IMR-90 (cell line): Measurements from ENCODE around the gene FAM83G. TPM values are rescaled to one million over a fixed set of nuclear protein-coding genes. Genes with fewer than 3 reads are reported as not detected.

ENCODE experiments used
- ATAC-seq: fragments of 200-7000 bp; cut with Tn5 transposase; 2 replicates; pipeline ENCODE4 v1.9.1; 2020; ENCODE audit warnings: low read depth, mild to moderate bottlenecking, moderate library complexity
- BruUV-seq: library from RNA; stranded (reverse); fragments of 400-500 nt; replicated peaks from 2 replicates; lab custom pipeline; 2021; lab: Mats Ljungman, UMichigan
- CTCF ChIA-PET: fragments of 300-600 bp; formaldehyde crosslinking; extraction: SDS; loops from one replicate; lab custom pipeline; 2021; ENCODE audit warnings: antibody characterized with exemption; lab: Yijun Ruan, JAX
- POLR2A ChIA-PET: fragments of 300-600 bp; sonication (Branson Sonifier 250); formaldehyde crosslinking; loops from one replicate; lab custom pipeline; 2022; ENCODE audit warnings: antibody characterized with exemption; ENCODE audit not compliant: unreplicated experiment; lab: Charles Lee
- DNase-seq: peaks from one replicate; pipeline ENCODE4 v3.0.0; 2013
- H2AFZ ChIP-seq: replicated peaks from 2 replicates; pipeline ENCODE3; 2013; ENCODE audit warnings: low read length, mild to moderate bottlenecking; ENCODE audit not compliant: poor library complexity
- H2AK5ac ChIP-seq: 2 replicates; pipeline ENCODE4 v1.6.1; 2013; ENCODE audit warnings: low read depth, low read length, inconsistent platforms
- H2AK9ac ChIP-seq: replicated peaks from 2 replicates; pipeline ENCODE3; 2013; ENCODE audit warnings: mild to moderate bottlenecking, low read depth, low read length, moderate library complexity; ENCODE audit not compliant: poor library complexity
- H2BK120ac ChIP-seq: 2 replicates; pipeline ENCODE4 v1.6.1; 2013; ENCODE audit warnings: low read depth, low read length, inconsistent platforms
- H2BK15ac ChIP-seq: 3 replicates; pipeline ENCODE4 v1.6.1; 2013; ENCODE audit warnings: low read depth, low read length, inconsistent platforms
- H2BK20ac ChIP-seq: 2 replicates; pipeline ENCODE4 v1.6.1; 2013; ENCODE audit warnings: low read depth, mild to moderate bottlenecking, inconsistent platforms, low read length, moderate library complexity
- H2BK5ac ChIP-seq: 2 replicates; pipeline ENCODE4 v1.6.1; 2013; ENCODE audit warnings: mild to moderate bottlenecking, low read depth, low read length, inconsistent platforms; ENCODE audit not compliant: poor library complexity, severe bottlenecking
- H3K14ac ChIP-seq: replicated peaks from 2 replicates; pipeline ENCODE4 v1.6.1; 2013; ENCODE audit warnings: low read depth, low read length, inconsistent platforms
- H3K18ac ChIP-seq: 2 replicates; pipeline ENCODE4 v1.6.1; 2013; ENCODE audit warnings: low read depth, low read length, control low read depth
- H3K23ac ChIP-seq: 2 replicates; pipeline ENCODE4 v1.6.1; 2013; ENCODE audit warnings: low read depth, low read length, inconsistent platforms
- H3K27ac ChIP-seq: 2 replicates; pipeline ENCODE4 v1.5.1; 2013; ENCODE audit warnings: mild to moderate bottlenecking, control low read depth, low read length; ENCODE audit not compliant: insufficient read depth
- H3K27me3 ChIP-seq: 2 replicates; pipeline ENCODE4 v1.6.1; 2013; ENCODE audit warnings: low read length; ENCODE audit not compliant: control insufficient read depth, insufficient read depth
- H3K36me3 ChIP-seq: 2 replicates; pipeline ENCODE4 v1.6.1; 2013; ENCODE audit warnings: low read length, mixed read lengths; ENCODE audit not compliant: control insufficient read depth, insufficient read depth
- H3K4ac ChIP-seq: 2 replicates; pipeline ENCODE4 v1.6.1; 2013; ENCODE audit warnings: low read depth, low read length, inconsistent platforms
- H3K4me1 ChIP-seq: 2 replicates; pipeline ENCODE4 v1.6.1; 2013; ENCODE audit warnings: low read length, mixed read lengths; ENCODE audit not compliant: control insufficient read depth, insufficient read depth
- H3K4me2 ChIP-seq: 2 replicates; pipeline ENCODE4 v1.6.1; 2013; ENCODE audit warnings: low read depth, mild to moderate bottlenecking, control low read depth, low read length, moderate library complexity
- H3K4me3 ChIP-seq: 2 replicates; pipeline ENCODE4 v1.5.1; 2013; ENCODE audit warnings: low read depth, mild to moderate bottlenecking, control low read depth, low read length, moderate library complexity; ENCODE audit not compliant: insufficient read depth
- H3K56ac ChIP-seq: 2 replicates; pipeline ENCODE4 v1.6.1; 2013; ENCODE audit warnings: low read length, inconsistent platforms; ENCODE audit not compliant: insufficient read depth; ENCODE audit errors: extremely low read depth
- H3K79me1 ChIP-seq, 2 experiments: 2 replicates each; pipeline ENCODE4 v1.6.1; 2013; ENCODE audit warnings: low read length in 2 of 2, inconsistent platforms in 1 of 2, low read depth in 1 of 2
- H3K9ac ChIP-seq: 2 replicates; pipeline ENCODE4 v1.6.1; 2013; ENCODE audit warnings: low read depth, low read length, control low read depth
- H3K9me1 ChIP-seq: 2 replicates; pipeline ENCODE4 v1.6.1; 2013; ENCODE audit warnings: low read length, inconsistent platforms; ENCODE audit not compliant: insufficient read depth
- H3K9me3 ChIP-seq: 2 replicates; pipeline ENCODE4 v1.6.1; 2013; ENCODE audit warnings: low read length; ENCODE audit not compliant: control insufficient read depth, insufficient read depth
- H4K20me1 ChIP-seq: 2 replicates; pipeline ENCODE4 v1.6.1; 2013; ENCODE audit warnings: low read length, inconsistent platforms; ENCODE audit not compliant: insufficient read depth
- H4K5ac ChIP-seq: 2 replicates; pipeline ENCODE4 v1.6.1; 2013; ENCODE audit warnings: mild to moderate bottlenecking, low read depth, low read length, control low read depth
- H4K8ac ChIP-seq, 2 experiments: 2 replicates each; pipeline ENCODE4 v1.6.1; 2013; ENCODE audit warnings: low read depth in 2 of 2, low read length in 2 of 2, control low read depth in 1 of 2, inconsistent platforms in 1 of 2
- H4K91ac ChIP-seq: 2 replicates; pipeline ENCODE4 v1.6.1; 2013; ENCODE audit warnings: low read depth, low read length, inconsistent platforms; ENCODE audit not compliant: insufficient read depth
- CHD1 ChIP-seq: IDR thresholded peaks from 2 replicates; pipeline ENCODE4 v1.6.1; 2012; ENCODE audit warnings: low read depth, low read length, improper control_type of control experiment
- CTCF ChIP-seq: conservative IDR thresholded peaks from 2 replicates; pipeline ENCODE4 v1.5.1; 2012; ENCODE audit warnings: mild to moderate bottlenecking, low read depth, low read length, improper control_type of control experiment
- ELK1 ChIP-seq: fragments of 150-350 bp; IDR thresholded peaks from 2 replicates; pipeline ENCODE4 v1.6.1; 2016; ENCODE audit warnings: low read depth, mild to moderate bottlenecking, low read length, moderate library complexity, borderline replicate concordance
- FOS ChIP-seq: fragments of 150-350 bp; IDR thresholded peaks from 2 replicates; pipeline ENCODE4 v1.6.1; 2016; ENCODE audit warnings: low read depth, low read length
- NFE2L2 ChIP-seq: fragments of 150-350 bp; IDR thresholded peaks from 2 replicates; pipeline ENCODE4 v1.6.1; 2016; ENCODE audit warnings: low read depth, mild to moderate bottlenecking, low read length
- POLR2A ChIP-seq: IDR thresholded peaks from 2 replicates; pipeline ENCODE4 v1.6.1; 2012; ENCODE audit warnings: mild to moderate bottlenecking, low read depth, low read length
- RFX5 ChIP-seq: IDR thresholded peaks from 2 replicates; pipeline ENCODE4 v1.8.0; 2012; ENCODE audit warnings: low read depth, mild to moderate bottlenecking, low read length, moderate library complexity
- WGBS, 2 experiments: methylation state at CpG; one replicate each; pipeline versions ENCODE4 v1.1.5 to v1.1.7; 2013; ENCODE audit warnings: missing lambda C conversion rate in 2 of 2; ENCODE audit not compliant: insufficient read length in 1 of 2; ENCODE audit errors: extremely low coverage in 2 of 2; 5-methylcytosine and 5-hydroxymethylcytosine counted together
- dilution Hi-C: fragments of 300-500 bp; cut with HindIII; formaldehyde crosslinking; loops from one replicate; pipeline ENCODE4 v1.14.3; 2018; ENCODE audit warnings: low sequenced_read_pairs; ENCODE audit not compliant: unreplicated experiment
- in situ Hi-C: fragments of 300-500 bp; cut with MboI; formaldehyde crosslinking; loops from 3 replicates; pipeline ENCODE4 v1.14.3; 2019; ENCODE audit warnings: low sequenced_read_pairs, inconsistent platforms, mixed read lengths
- intact Hi-C: fragments of 100-400 bp; cut with micrococcal nuclease; formaldehyde crosslinking; loops from 2 replicates; pipeline ENCODE4 v1.10.0; 2022
- polyA plus RNA-seq, 3 experiments: library from polyadenylated mRNA; depleted of rRNA; stranded (reverse); fragments of >200 nt; gene quantifications; 2 replicates each; pipeline ENCODE4 v1.2.3, GENCODE V29; 2012; ENCODE audit warnings: low replicate concordance in 1 of 3
- total RNA-seq: library from RNA; depleted of rRNA; stranded (reverse); fragments of >200 nt; gene quantifications from 2 replicates; pipeline ENCODE4 v1.2.3, GENCODE V29; 2012

FAM83G gene
- total and polyA plus RNA-seq, 2 of the 4 experiments (the other 2 are of a cell fraction): 9.5 to 12.6 TPM

- Histone ChIP-seq H3K79me1 (peaks cover 16 to 37% of the 10 kb centered on the region in 2 experiments), H2AK9ac (no peak overlapping the region), H3K4me2 (no peak overlapping the region), H4K20me1 (no peaks in the 10 kb centered on the region), H2BK5ac (no peak overlapping the region), H2BK20ac (no peak overlapping the region), H3K9me1 (peaks cover 5% of the 10 kb centered on the region; the same call in 1 of the 2 replicates), H3K23ac (no peak overlapping the region), H3K27me3 (no peaks in the 10 kb centered on the region), H3K56ac (no peak overlapping the region), H3K4me3 (no peak overlapping the region), H2BK120ac (no peak overlapping the region), H2AK5ac (no peak overlapping the region), H3K36me3 (peaks cover 45% of the 10 kb centered on the region), H3K4ac (no peak overlapping the region), H4K5ac (no peak overlapping the region), H2AFZ (no peak overlapping the region), H3K9me3 (no peaks in the 10 kb centered on the region), H4K91ac (no peak overlapping the region), H3K27ac (no peak overlapping the region), H3K9ac (no peak overlapping the region), H3K4me1 (peaks cover 4% of the 10 kb centered on the region), H3K18ac (no peak overlapping the region), H2BK15ac (no peak overlapping the region), H3K14ac (no peak overlapping the region), H4K8ac (no peak overlapping the region)
- in situ Hi-C loops: no loop called here
- ChIA-PET CTCF (no interaction called here), POLR2A (no interaction called here)
- TF ChIP-seq ELK1 (no peak), FOS (no peak), NFE2L2 (no peak), CHD1 (no peak), RFX5 (no peak), CTCF (no peak), POLR2A (no peak)
- DNase-seq (no peak), ATAC-seq (no peak)
- intact Hi-C loops: no loop called here
- dilution Hi-C loops: no loop called here
- WGBS, 2 experiments: no CpG with 5 or more reads among the region's 4 CpGs
- no TSS peak for BruUV-seq
Measured at GRCh38 chr17:18976201-18976600, 28.4 kb downstream of the FAM83G start.
